ENCODE data around the gene PRKAB2.
A peak's percentile ranks its signal among the peaks of the same experiment; 100 is the strongest.
"Not testable (repeated sequence)": the region's sequence is repeated elsewhere in the genome, so short reads cannot be mapped to it uniquely, and the experiment has no call there.

Gene PRKAB2

DNA sequence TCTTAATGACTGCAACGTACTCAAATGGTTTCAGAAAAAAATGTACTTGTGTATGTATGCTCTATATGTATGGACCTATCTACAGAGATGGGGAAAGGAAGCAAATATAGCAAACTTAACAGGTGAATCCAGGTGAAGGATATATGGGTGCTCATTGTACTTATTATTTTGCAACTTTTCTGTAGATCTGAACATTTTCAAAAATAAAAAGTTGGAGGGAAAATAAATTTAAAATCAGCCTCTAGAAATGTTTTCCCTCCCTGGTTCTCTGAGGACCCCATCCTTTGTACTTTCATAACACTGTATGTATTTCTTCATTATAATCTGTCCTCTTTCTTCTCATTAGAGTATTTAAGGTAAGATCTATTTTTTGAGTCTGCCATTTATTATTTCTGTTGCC, 34.9 kb upstream of the PRKAB2 start:
- DNase-seq (ENCODE audit: low read depth), result no peak
- no peak overlapping the region for H3K4me3 ChIP-seq (ENCODE audit: control insufficient read depth, low read depth, low read length)
- TF ChIP-seq, protein P1, sequence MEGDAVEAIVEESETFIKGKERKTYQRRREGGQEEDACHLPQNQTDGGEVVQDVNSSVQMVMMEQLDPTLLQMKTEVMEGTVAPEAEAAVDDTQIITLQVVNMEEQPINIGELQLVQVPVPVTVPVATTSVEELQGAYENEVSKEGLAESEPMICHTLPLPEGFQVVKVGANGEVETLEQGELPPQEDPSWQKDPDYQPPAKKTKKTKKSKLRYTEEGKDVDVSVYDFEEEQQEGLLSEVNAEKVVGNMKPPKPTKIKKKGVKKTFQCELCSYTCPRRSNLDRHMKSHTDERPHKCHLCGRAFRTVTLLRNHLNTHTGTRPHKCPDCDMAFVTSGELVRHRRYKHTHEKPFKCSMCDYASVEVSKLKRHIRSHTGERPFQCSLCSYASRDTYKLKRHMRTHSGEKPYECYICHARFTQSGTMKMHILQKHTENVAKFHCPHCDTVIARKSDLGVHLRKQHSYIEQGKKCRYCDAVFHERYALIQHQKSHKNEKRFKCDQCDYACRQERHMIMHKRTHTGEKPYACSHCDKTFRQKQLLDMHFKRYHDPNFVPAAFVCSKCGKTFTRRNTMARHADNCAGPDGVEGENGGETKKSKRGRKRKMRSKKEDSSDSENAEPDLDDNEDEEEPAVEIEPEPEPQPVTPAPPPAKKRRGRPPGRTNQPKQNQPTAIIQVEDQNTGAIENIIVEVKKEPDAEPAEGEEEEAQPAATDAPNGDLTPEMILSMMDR (conservative IDR thresholded peaks at IDR 0.05; ENCODE audit: control insufficient read depth, insufficient read depth, low read depth, low read length), result no peak

DNA sequence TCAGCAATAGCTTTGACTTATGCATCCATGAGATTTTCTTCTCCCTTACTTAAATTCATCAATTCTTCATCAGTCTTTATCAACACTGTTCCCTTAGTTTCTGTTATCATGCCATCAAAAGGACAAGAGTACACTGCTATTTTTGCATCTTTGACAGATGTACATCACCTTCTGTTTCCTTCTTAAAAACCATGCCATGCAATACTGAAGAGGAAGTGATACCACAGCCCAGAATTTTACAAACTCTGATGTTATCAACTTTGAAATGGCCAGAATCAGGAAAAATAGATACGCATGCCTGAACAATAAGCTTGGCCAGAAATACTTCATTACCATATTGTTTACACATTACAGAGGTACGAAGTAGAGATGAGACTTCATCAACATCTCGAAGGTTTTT, 31.8 kb upstream of the PRKAB2 start:
- no peak overlapping the region for H3K4me3 ChIP-seq (ENCODE audit: control insufficient read depth, low read depth, low read length)
- DNase-seq (ENCODE audit: low read depth), result no peak
- TF ChIP-seq, protein P1 (conservative IDR thresholded peaks at IDR 0.05; ENCODE audit: control insufficient read depth, insufficient read depth, low read depth, low read length), result no peak

DNA sequence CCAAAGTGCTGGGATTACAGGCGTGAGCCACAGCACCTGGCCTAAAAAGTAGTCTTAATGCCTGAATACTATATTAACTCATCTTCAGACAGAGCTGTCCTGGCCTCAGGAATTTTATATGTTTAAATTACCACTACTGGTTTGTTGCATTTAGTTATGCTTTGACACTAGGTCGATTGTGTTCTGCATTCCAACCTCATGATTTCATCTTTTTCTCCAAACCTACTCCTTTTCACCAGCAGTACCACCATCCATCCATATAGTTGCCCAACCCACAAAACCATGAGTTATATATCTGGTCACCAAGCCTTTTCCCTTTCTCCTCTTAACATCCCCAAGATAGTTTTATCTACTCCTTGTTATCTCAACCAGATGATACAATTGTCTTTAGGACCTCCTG, 30.3 kb upstream of the PRKAB2 start:
- TF ChIP-seq, protein P1 (conservative IDR thresholded peaks at IDR 0.05; ENCODE audit: control insufficient read depth, insufficient read depth, low read depth, low read length), result no peak
- DNase-seq (ENCODE audit: low read depth), result no peak
- H3K4me3 ChIP-seq (ENCODE audit: control insufficient read depth, low read depth, low read length), result no peak overlapping the region

DNA sequence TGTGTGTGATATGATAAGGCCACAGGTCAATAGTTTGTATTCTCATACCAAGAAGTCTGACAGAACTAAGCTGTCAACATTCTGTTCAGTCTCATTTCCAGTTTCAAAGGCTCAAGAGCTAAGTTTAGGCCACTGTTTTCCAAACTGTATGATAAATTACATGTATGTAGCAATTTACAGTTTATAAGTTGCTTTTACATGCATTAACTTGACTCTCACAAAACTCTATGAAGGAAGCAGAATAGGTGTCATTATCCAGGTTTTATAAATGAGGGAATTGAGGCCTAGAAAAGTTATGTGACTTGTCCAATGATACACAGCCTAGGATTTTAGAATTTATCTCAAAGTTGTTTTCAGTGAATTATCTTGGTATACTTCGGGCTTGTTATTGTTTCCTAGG, 29.5 kb upstream of the PRKAB2 start:
- DNase-seq (ENCODE audit: low read depth), result no peak
- TF ChIP-seq, protein P1 (conservative IDR thresholded peaks at IDR 0.05; ENCODE audit: control insufficient read depth, insufficient read depth, low read depth, low read length), result no peak
- H3K4me3 ChIP-seq (ENCODE audit: control insufficient read depth, low read depth, low read length), result no peak overlapping the region

GRCh38 chr1:147201276-147201675, 29.0 kb upstream of the PRKAB2 start:
- TF ChIP-seq, protein P1 (conservative IDR thresholded peaks at IDR 0.05; ENCODE audit: control insufficient read depth, insufficient read depth, low read depth, low read length), result no peak
- DNase-seq (ENCODE audit: low read depth), result peak; percentile 40
- no peak overlapping the region for H3K4me3 ChIP-seq (ENCODE audit: control insufficient read depth, low read depth, low read length)

DNA sequence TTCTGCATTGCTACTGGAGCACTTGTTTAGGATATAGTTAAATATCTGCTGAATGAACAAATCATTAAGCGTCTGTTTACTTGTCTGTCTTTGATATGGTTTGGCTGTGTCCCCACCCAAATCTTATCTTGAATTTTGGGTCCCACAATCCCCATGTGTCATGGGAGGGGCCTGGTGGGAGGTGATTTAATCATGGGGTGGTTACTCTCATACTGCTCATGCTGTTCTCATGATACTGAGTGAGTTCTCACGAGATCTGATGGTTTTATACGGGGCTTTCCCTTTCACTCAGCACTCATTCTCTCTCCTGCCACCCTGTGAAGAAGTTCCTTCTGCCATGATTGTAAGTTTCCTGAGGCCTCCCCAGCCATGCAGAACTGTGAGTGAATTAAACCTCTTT, 25.1 kb upstream of the PRKAB2 start:
- H3K4me3 ChIP-seq (ENCODE audit: control insufficient read depth, low read depth, low read length); DNase-seq (ENCODE audit: low read depth): not testable (repeated sequence)

- H3K4me3 ChIP-seq (ENCODE audit: control insufficient read depth, low read depth, low read length), result no peak overlapping the region
- TF ChIP-seq, protein P1 (conservative IDR thresholded peaks at IDR 0.05; ENCODE audit: control insufficient read depth, insufficient read depth, low read depth, low read length), result no peak
- DNase-seq (ENCODE audit: low read depth), result no peak
Observed at GRCh38 chr1:147189514-147189913, 17.2 kb upstream of the PRKAB2 start.
